CD4-positive, alpha-beta T cell treated with Interleukin-4 for 4 hours (primary cell): ENCODE data around the gene BCLAF1.
"Not testable (repeated sequence)": the region's sequence is repeated elsewhere in the genome, so short reads cannot be mapped to it uniquely, and the experiment has no call there.

Experiments
- DNase-seq: peaks from one replicate; pipeline ENCODE4 v3.0.0-alpha.2; 2020

The BCLAF1 gene

DNA sequence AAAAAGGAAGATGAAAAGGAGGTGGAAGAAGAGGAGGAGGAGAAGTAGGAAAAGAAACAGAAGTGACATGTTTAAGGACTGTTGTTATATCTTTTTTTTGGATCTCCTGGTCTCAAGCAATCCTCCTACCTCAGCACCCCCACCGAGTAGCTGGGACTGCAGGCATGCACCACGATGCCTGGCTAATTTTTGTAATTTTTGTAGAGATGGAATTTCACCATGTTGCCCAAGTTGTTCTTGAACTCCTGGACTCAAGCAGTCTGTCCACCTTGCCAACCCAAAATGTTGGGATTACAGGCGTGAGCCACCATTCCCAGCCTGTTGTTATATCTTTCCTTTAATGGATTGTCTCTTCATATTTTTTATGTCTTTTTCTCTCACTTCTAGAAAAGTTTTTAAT is 19.5 kb upstream of the BCLAF1 start:
- no peak for DNase-seq

DNA sequence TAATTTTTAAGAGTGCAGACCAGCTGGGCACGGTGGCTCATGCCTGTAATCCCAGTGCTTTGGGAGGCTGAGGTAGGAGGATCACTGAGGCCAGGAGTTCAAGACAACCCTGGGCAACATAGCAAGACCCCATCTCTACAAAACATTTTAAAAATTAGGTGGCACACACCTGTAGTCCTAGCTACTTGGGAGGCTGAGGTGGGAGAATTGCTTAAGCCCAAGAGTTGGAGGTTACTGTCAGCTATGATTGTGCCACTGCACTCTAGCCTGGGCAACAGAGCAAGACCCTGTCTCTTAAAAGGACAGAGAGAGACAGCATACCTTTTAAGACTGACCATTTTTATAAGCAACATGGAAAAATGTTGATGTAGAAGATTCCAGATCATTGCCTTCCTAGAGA is 18.8 kb upstream of the BCLAF1 start:
- not testable (repeated sequence) for DNase-seq

DNA sequence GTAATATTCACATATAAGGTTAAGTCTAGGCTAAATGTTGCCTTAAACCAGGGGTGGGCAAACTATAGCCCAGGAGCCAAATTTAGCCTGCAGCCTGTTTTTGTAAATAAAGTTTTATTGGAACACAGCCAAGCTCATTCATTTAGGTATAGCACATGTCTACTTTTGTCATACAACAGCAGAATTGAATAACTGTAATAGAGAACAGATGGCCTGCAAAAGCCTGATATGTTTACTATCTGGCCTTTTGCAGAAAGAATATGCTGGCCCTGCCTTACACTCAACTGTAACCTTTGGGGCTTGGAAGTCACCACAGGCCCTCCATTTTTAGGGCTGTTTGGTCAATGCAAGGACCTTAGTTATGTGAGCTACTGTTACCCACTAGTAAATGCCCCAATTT is 17.7 kb upstream of the BCLAF1 start:
- DNase-seq = no peak

DNA sequence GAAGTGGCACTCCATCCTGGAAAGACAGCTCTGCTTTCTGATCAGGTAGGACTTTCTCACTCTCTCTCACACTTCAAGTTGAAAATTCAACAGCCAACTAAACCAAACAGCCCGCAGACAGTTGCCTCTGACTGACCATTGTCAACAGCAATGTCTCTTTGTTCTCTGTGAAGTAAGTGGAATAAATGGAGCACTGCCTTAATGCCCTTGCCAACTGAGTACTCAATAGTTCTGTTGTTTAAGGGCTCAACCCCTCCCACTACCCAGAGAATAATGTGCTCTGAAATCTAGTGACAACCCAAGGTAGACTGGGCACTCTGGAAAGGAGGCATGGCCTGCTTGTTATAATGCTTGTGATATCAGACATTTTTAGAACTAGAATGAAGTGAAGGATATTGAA is 16.8 kb upstream of the BCLAF1 start:
- DNase-seq = no peak

DNA sequence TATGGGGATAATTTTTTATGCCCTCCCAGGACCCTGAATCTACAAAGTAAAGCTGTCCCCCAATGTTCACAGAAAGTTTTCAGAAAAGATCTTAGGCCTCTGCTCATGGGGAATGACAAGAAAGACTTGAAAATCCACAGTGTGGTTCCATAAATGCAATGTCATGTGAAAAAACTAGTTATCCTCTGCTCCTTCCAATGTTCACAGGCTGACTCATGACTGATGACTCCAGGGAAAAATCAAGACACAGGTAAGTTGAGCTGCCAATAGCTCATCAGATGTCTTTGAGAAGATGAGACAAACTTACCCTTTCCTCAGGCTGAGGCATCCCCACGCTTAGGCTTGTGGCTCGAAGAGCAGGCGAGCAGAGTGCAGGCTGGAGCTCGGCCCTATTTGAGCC is 14.8 kb upstream of the BCLAF1 start:
- no peak for DNase-seq

DNA sequence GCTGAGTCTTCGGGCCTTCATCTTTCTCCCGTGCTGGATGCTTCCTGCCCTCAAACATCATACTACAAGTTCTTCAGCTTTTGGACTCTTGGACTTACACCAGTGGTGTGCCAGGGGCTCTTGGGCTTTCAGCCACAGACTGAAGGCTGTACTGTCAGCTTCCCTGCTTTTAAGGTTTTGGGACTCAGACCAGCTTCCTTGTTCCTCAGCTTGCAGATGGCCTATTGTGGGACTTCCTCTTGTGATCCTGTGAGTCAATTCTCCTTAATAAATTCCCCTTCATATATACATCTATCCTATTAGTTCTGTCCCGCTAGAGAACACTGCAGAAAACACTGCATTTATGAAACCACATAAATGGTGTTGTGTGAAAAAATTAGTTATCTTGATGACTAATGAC is 13.9 kb upstream of the BCLAF1 start:
- no peak for DNase-seq

DNA sequence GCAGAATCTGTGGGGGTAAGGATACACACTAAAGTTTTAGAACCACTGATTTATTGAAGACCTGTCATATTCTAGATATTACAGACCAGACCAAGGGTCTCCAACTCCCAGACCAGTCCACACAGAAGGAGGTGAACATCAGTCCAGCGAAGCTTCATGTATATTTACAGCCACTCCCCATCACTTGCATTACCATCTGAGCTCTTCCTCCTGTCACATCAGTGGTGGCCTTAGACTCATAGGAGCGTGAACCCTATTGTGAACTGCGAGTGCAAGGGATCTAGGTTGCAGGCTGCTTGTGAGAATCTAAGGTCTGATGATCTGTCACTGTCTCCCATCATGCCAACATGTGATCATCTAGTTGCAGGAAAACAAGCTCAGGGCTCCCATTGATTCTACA is 5.0 kb upstream of the BCLAF1 start:
- DNase-seq = no peak

DNA sequence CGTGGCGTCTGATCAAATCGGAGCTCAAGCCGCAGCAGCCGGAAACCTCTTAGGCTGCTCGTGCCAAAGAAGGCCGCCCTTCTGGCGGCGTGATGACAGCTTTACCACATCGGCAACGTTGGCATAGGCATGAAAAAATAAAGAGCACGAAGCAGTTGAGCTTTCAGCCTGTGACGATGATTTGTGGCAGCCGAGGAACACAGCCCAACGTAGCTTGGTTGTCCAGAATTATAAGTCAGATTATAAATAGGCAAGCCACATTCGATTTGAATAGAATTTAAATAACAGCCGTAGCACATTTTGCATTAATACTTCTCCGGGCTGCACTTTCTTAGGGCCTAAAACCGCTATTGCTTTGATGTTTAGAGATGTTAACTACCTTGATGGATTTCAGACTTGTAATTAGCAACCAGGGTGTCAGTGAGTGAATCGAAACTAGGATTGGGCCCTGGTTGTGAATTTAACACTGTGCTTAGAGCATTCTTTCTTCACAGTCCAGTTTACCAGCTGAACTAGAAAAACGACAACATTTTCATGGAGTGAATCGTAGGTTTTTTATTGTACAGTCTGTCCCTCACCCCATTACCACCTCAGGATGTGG is 864 bp upstream of the BCLAF1 start:
- peak; percentile 94 for DNase-seq

DNA sequence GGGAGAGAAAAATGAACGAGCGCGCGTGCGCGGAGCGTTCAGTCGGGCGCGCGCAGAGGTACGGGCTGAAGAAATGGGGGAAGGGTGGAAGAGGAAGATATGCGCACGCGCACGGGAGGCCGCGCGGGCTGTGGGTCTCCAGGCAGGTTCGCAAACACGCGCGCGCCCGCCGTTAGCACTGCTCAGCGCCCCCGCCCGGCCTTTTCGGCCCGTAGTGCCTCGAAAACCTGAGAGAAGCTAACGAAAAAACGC is 393 bp downstream of the BCLAF1 start:
- peak; percentile 94 for DNase-seq

DNA sequence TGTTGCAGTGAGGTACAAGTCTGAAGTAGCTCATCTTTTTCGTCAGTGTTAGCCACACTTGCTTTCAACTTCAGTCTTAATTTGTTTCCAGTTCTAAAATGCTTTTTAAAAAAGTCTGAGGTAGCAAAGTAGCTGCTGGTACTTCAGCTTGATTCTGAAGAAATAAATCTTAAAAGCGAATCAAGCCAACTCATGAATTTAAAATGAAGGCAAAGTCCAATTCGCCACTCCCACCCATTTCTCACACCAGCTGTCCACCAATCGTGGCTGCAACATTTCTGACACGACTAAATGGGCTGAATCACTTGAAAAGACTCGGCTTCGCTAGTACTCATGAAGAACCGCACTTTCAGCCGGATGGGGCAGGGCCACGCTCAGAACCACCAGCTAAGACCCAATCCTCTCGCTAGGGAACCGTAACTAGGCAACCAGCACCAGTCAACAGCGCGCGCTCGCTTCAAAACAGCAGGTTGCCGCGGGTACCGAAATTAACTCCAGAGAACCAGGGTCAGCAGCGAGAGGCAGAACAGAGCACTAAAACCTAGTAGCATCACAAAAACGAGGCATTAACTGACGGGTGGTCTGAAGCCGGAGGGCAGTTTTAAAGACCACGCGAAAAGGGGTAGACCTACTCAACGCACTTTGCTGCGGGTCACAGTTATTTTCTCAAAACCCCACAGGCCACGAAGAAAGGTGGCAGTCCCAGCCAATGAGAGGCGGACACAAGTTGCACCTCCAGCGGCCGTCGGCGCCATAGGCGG is 900 bp downstream of the BCLAF1 start:
- DNase-seq = peak; percentile 99

DNA sequence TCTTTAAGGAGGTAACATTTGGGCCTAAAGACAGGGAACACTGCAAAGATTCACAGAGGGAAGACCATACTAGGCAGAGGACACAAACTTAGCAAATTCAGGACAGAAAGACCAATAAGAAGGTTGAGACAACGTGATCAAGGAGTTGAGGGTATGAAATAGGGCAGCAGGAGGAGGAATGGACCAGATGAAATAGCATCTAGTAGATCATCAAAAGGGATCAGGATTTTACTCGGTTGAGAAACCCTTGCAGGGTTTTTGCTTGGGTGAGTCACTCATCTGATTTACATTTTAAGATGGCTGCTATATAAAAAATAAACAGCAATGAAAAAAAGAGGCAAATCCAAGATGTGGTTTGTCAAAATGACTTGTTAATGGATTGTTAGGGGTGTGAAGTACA is 4.7 kb downstream of the BCLAF1 start:
- DNase-seq = peak; percentile 44

DNA sequence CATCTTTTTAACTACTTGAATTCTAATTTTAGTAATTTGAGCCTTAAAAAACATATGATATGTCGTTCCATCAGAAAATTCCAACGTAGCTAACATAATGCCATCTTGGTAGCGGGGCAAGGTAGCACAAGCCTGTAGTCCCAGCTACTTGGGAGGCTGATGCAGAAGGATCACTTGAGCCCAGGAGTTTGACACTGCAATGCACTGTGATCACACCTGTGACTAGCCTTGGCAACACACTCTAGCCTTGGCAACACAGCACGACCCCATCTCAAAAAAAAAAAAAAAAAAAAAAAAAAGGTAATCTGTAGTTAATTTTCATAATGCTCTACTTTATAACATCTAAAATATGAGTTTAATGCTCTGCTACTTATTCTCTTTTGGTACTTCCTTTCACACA is 6.7 kb downstream of the BCLAF1 start:
- no peak for DNase-seq

DNA sequence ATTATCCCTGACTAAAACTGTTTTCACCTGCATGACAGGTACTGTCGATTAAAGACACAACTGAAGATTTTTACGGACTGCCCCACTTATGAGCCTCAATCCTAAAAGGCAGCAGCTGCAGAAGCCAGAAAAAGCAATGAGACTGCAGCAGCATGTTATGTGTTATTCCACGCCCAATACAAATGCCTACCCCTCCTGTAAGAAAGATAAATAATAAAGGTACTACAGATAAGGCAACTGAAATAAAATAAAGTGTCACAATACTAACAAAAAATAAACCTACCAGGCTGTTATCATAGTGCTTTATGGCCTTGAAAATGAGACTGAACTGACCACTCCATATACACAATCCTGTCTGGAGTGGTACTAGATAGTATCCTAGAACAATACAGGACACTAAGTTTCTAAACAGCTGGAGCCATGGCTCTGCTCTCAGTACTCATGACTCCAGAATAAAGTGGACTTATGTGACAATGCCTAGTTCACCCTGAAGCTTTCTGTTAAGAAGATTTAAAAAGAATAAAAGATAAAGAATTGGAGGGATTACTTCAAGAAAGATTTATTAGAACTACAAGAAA is 9.5 kb downstream of the BCLAF1 start:
- DNase-seq = no peak

DNA sequence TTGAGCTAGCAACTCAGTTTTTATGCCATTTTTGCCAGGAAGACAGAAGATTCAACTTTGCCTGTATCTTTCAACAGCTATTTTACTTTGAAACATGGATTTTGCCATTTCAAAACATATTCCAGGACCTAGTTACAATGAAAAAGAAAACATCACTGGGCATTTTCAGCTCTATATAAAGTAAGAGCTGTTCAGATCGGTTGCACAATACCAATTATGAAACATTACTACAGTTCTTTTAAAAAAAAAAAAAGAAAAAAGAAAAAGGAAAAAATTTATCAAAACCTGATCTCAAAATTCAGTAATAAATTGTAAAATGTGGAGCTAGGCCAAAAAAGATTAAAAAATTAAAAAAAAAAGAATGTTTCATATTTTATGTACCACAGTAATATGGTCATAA is 15.6 kb downstream of the BCLAF1 start:
- DNase-seq = no peak

DNA sequence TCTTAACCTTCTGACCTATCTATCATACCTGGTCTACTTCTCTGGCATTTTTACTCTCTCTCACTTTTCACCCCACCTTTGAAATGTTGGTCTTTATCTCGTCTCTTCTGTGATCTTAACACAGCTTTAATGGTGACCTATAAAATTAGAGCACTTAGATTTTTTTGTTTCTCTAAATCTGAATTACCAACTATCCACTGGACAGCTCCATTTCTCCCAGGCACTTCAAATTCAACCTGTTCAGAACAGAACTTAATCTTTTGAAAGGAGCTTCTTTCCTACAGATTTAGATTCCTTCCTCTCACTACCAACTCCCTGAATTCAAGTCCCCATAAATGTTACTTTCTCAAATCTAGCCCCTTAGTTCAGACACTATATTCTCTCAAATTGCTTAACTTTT is 24.5 kb downstream of the BCLAF1 start:
- DNase-seq = no peak

DNA sequence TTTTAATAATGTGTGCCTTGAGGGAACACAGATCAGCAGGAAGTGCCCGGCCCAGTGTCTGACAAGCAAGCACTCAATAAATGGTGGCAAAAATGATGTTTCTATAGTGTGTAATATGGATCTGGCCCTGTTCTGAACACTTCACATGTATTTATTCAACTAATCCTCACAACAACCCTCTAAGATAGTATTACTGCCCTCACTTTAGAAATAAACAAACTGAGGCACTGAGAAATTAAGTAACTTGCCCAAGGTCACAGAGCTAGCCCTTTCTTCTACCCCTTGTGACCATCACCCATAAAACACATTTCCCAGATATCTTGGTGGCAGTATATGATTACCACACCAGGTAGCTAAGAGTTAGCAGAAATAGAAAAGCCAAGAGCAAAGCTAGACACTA is 26.7 kb downstream of the BCLAF1 start:
- DNase-seq = no peak

DNA sequence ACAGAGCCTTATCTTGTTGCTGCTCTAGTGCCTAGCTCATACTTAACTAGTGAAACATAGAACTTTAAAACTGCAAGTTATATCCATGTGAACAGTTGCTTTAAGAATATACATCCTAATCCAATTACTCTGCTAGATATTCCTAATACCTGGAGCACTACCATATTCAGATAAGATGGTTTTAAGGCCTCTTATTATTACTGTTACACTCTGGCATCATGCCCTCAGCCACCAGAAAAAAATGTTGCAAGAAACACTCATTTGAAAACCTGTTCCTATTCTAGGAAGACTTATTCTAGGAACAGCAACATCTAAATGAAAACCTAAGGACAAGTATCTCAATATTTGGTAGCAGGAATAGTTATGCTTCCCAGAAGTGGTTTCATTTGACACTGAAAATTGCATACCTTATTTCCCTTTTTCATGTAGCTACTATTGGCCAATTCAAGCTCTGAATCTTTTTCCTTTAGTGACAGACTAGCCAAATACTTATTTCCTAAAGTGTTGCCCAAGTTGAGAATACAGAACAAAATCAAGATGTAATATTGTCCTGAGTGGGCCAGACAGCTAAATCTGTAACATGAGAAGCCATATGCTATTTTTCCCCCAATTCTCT is 34.7 kb downstream of the BCLAF1 start:
- no peak for DNase-seq

DNA sequence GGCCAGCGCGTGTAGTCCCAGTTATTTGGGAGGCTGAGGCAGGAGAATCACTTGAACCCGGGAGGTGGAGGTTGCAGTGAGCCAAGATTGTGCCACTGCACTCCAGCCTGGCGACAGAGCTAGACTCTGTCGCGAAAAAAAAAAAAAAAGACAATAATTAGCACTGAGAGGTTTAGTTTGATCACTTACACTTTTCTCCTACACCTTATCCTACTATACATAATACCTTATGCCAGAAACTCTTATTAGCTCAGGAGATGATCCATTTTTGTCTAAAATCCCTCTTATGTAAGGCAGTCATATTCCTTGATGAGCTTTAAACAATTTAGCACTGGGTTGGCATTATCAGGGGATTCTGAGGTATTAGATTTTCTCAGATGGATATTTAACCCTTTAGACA is 35.9 kb downstream of the BCLAF1 start:
- no peak for DNase-seq

DNA sequence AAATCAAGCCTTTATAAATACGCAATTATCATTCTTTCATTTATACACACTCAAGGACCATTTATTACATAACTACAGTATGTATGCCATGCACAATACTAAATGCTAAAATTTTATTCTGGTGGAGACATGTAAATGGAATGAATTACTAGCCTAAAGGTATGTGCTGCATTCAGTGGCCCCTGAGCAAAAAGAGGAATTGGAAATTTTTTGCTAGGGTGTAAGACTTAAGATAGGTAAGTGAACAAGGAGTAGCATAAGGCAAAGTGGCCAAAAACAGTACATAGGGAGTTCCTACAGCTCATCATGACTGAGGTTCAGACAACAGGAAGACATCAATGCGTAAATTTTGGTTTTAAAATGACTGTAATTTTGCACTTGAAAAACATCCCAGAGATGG is 37.2 kb downstream of the BCLAF1 start:
- DNase-seq = no peak

DNA sequence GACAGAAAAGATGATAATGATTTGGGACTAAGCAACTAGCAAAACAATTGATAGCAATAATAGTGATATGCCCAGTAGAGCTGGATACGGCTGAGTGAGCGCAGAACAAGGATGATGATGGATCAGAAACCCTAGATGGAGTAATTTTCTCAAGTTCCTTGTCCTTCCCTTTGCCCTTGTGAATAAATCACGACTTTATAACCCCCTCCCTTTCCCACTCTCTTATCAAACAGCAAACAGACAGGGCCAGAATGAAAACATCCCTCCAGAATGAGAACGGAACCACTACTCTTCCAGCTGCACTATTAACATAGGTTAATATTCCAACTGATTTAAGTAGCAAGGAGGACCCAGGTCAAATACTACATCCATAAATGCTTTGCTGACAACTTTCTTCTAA is 38.3 kb downstream of the BCLAF1 start:
- DNase-seq = no peak

DNA sequence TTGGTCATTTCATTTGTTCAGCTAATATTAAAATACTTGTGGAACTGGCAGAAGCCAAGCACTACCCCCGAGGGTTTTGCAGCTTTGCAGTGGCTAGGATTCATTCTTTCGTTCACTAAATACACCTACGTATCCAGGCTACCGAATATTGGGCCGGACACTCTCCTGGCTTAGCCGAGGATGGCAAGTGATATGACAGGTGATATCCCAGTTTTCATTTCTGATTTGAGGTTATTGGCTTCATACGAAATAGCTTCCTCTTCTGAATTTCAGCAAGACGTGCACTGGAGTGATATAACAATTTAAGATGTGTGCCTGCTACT is 39.0 kb downstream of the BCLAF1 start:
- DNase-seq = no peak

DNA sequence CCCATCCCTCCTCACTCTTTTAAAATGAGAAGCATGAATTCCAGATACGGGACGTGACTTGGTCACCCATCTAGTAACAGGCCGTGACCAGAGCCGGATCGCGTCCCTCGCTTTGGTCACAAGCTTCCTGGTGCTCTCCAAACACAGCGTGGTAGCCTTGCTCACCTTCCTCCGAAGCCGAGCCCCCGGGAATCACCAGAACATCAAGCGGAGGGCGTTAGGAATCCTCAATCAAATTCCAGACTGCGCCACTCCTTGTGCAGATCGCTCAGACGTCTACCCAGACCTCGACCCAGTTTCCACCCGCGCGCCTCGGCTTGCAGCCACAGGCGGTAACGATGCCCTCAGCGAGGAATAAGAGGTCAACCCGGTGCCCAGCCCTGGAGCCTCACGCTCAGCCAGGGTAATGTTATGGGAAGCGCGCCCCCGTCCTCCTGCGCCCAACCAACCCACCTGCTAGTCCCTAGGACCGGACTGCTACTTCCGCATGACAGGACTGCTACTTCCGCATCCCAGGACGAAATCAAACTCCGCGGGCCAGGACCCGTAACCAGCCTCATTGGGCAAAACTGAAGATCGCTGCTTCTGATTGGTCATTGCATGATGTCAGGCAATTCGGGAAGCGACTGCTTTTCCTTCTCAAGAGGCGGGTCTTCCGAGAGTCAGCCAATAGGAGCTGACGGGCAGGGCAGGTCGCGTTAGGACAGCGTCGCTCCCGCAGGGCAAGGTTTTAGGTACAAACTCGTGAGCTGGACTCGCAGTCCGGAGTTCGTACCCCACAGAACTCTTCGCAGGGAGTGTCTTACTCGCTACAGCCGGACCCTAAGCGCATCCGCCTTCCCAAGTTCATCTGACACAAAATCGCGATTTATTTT is 39.6 kb downstream of the BCLAF1 start, which contains the start of gene MTFR2:
Gene MTFR2 (minus strand): TSS at position 501 of the 875 bp plus-strand sequence. CDS start 1,212 bp downstream, outside the sequence.
- DNase-seq = peak; percentile 98

DNA sequence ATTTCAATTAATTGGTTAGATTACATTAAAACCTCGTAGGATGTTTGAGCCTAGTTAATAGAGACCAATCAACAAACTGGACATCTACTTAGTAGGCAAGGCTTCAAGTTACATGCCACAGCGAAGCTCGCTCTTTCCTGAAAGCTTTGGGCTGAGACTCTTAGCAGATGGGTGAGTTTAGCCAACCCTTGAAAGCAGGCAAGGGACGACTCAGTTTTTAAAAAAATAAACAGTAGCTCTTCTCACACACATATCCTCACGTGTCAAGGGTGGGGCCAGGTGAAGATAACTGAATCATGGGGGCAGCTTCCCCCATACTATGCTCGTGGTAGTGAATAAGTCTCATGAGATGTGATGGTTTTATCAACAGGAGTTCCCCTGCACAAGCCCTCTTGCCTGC is 40.3 kb downstream of the BCLAF1 start:
- DNase-seq = no peak
